ENCODE data around the gene ENOX1. TPM values are rescaled to one million over a fixed set of nuclear protein-coding genes. Genes with fewer than 3 reads are reported as not detected.

ENOX1 gene
- total RNA-seq, 1 experiment from 2014 or later: 0.07 TPM

GRCh38 chr13:43383498-43384165, 403.1 kb downstream of the ENOX1 start:
- DNase-seq: no peak
- Histone ChIP-seq H3K36me3 (replicated peaks; ENCODE audit: control insufficient read depth, insufficient read depth, low read length) (no peaks in the 10 kb centered on the region), H3K4me3 (ENCODE audit: insufficient read depth, low read depth, low read length) (no peak overlapping the region)

GRCh38 chr13:43379738-43380137, 407.0 kb downstream of the ENOX1 start:
- Histone ChIP-seq H3K36me3 (replicated peaks; ENCODE audit: control insufficient read depth, insufficient read depth, low read length) (no peaks in the 10 kb centered on the region), H3K27me3 (ENCODE audit: control insufficient read depth, insufficient read depth, low read length) (no peaks in the 10 kb centered on the region), H3K4me3 (ENCODE audit: insufficient read depth, low read depth, low read length) (no peak overlapping the region)
- no peak for DNase-seq

More at GRCh38 chr13:43383498-43384165, 403.1 kb downstream of the ENOX1 start:
- H3K27me3 ChIP-seq (ENCODE audit: control insufficient read depth, insufficient read depth, low read length): no peaks in the 10 kb centered on the region

- no peak overlapping the region for H3K4me3 ChIP-seq (ENCODE audit: insufficient read depth, low read depth, low read length)
- DNase-seq: no peak
- no peaks in the 10 kb centered on the region for H3K36me3 ChIP-seq (replicated peaks; ENCODE audit: control insufficient read depth, insufficient read depth, low read length)
- no peaks in the 10 kb centered on the region for H3K27me3 ChIP-seq (ENCODE audit: control insufficient read depth, insufficient read depth, low read length)
These were observed 408.8 kb downstream of the ENOX1 start for GRCh38 chr13:43377973-43378372.

DNA sequence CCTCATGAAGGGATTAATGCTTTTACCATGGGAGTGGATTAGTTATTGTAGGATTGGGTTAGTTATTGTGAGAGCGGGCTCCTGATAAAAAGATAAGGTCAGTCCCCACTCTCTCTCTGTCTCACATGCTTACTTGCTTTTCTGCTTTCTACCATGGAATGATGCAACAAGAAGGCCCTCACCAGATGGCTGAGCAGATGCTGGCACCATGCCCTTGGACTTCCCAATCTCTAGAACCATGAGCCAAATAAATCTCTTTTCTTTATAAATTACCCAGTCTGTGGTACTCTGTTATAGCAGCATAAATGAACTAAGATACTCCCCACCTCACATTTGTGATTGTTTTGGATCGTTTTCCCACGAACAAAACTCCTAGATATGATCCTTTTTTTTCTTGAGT, 409.6 kb downstream of the ENOX1 start:
- no peak overlapping the region for H3K4me3 ChIP-seq (ENCODE audit: insufficient read depth, low read depth, low read length)
- H3K27me3 ChIP-seq (ENCODE audit: control insufficient read depth, insufficient read depth, low read length): no peaks in the 10 kb centered on the region
- no peak for DNase-seq
- H3K36me3 ChIP-seq (replicated peaks; ENCODE audit: control insufficient read depth, insufficient read depth, low read length): no peaks in the 10 kb centered on the region

- DNase-seq: no peak
- Histone ChIP-seq H3K4me3 (ENCODE audit: insufficient read depth, low read depth, low read length) (no peak overlapping the region), H3K27me3 (ENCODE audit: control insufficient read depth, insufficient read depth, low read length) (no peaks in the 10 kb centered on the region), H3K36me3 (replicated peaks; ENCODE audit: control insufficient read depth, insufficient read depth, low read length) (no peaks in the 10 kb centered on the region)
These were observed 410.2 kb downstream of the ENOX1 start for GRCh38 chr13:43376596-43376995.

GRCh38 chr13:43375797-43376465, 410.8 kb downstream of the ENOX1 start:
- no peak for DNase-seq
- Histone ChIP-seq H3K4me3 (ENCODE audit: insufficient read depth, low read depth, low read length) (no peak overlapping the region), H3K27me3 (ENCODE audit: control insufficient read depth, insufficient read depth, low read length) (no peaks in the 10 kb centered on the region), H3K36me3 (replicated peaks; ENCODE audit: control insufficient read depth, insufficient read depth, low read length) (no peaks in the 10 kb centered on the region)

- no peak for DNase-seq
- no peaks in the 10 kb centered on the region for H3K27me3 ChIP-seq (ENCODE audit: control insufficient read depth, insufficient read depth, low read length)
- H3K4me3 ChIP-seq (ENCODE audit: insufficient read depth, low read depth, low read length): no peak overlapping the region
- H3K36me3 ChIP-seq (replicated peaks; ENCODE audit: control insufficient read depth, insufficient read depth, low read length): no peaks in the 10 kb centered on the region
These were observed 412.2 kb downstream of the ENOX1 start for GRCh38 chr13:43374621-43375020.

- no peak for DNase-seq
- Histone ChIP-seq H3K27me3 (ENCODE audit: control insufficient read depth, insufficient read depth, low read length) (no peaks in the 10 kb centered on the region), H3K4me3 (ENCODE audit: insufficient read depth, low read depth, low read length) (no peak overlapping the region), H3K36me3 (replicated peaks; ENCODE audit: control insufficient read depth, insufficient read depth, low read length) (no peaks in the 10 kb centered on the region)
These were observed 413.4 kb downstream of the ENOX1 start for GRCh38 chr13:43373400-43373799.

GRCh38 chr13:43370842-43371241, 415.9 kb downstream of the ENOX1 start:
- Histone ChIP-seq H3K27me3 (ENCODE audit: control insufficient read depth, insufficient read depth, low read length) (no peaks in the 10 kb centered on the region), H3K4me3 (ENCODE audit: insufficient read depth, low read depth, low read length) (no peak overlapping the region), H3K36me3 (replicated peaks; ENCODE audit: control insufficient read depth, insufficient read depth, low read length) (no peaks in the 10 kb centered on the region)
- DNase-seq: no peak

DNA sequence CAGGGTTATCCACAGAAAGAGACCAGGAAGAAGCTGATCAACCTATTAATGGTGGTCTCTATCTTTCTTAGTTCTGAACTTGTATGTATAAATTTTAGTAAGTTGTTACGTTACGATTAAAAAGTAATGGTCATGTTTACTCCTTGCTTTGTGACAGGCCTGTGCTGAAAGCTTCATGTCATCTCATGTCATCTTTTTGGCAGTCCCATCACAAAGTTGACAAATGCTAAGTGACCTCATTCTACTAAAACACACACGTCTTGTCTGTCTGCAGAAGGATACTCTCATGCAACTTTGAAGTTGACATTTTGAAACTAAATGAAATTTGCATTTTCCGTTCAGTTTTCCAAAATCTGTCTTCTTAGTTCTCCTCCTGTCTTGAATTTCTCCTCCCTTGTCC, 417.5 kb downstream of the ENOX1 start:
- Histone ChIP-seq H3K36me3 (replicated peaks; ENCODE audit: control insufficient read depth, insufficient read depth, low read length) (no peaks in the 10 kb centered on the region), H3K27me3 (ENCODE audit: control insufficient read depth, insufficient read depth, low read length) (no peaks in the 10 kb centered on the region), H3K4me3 (ENCODE audit: insufficient read depth, low read depth, low read length) (no peak overlapping the region)
- DNase-seq: no peak

- Histone ChIP-seq H3K36me3 (replicated peaks; ENCODE audit: control insufficient read depth, insufficient read depth, low read length) (no peaks in the 10 kb centered on the region), H3K27me3 (ENCODE audit: control insufficient read depth, insufficient read depth, low read length) (no peaks in the 10 kb centered on the region), H3K4me3 (ENCODE audit: insufficient read depth, low read depth, low read length) (no peak overlapping the region)
- no peak for DNase-seq
These were observed 418.8 kb downstream of the ENOX1 start for GRCh38 chr13:43368003-43368402.

DNA sequence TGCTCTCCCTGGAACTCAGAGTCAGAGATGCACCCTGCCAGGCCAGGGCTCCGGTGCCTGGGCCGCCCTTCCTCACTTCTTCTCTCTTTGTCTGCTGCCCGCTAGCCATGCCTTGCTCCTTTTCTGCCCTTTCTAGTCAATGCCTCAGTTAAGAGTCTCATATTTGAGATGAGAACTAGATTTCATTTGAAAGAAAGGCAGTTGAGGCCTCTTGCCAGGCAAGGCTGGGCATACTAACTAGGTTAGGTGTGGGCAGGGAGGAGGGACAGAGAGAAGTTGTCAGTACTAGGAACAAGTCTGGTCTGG, 421.8 kb downstream of the ENOX1 start:
- H3K27me3 ChIP-seq (ENCODE audit: control insufficient read depth, insufficient read depth, low read length): no peaks in the 10 kb centered on the region
- DNase-seq: no peak
- no peaks in the 10 kb centered on the region for H3K36me3 ChIP-seq (replicated peaks; ENCODE audit: control insufficient read depth, insufficient read depth, low read length)
- no peak overlapping the region for H3K4me3 ChIP-seq (ENCODE audit: insufficient read depth, low read depth, low read length)

GRCh38 chr13:43364210-43365038, 422.3 kb downstream of the ENOX1 start:
- H3K36me3 ChIP-seq (replicated peaks; ENCODE audit: control insufficient read depth, insufficient read depth, low read length): no peaks in the 10 kb centered on the region
- no peaks in the 10 kb centered on the region for H3K27me3 ChIP-seq (ENCODE audit: control insufficient read depth, insufficient read depth, low read length)
- no peak for DNase-seq
- no peak overlapping the region for H3K4me3 ChIP-seq (ENCODE audit: insufficient read depth, low read depth, low read length)

DNA sequence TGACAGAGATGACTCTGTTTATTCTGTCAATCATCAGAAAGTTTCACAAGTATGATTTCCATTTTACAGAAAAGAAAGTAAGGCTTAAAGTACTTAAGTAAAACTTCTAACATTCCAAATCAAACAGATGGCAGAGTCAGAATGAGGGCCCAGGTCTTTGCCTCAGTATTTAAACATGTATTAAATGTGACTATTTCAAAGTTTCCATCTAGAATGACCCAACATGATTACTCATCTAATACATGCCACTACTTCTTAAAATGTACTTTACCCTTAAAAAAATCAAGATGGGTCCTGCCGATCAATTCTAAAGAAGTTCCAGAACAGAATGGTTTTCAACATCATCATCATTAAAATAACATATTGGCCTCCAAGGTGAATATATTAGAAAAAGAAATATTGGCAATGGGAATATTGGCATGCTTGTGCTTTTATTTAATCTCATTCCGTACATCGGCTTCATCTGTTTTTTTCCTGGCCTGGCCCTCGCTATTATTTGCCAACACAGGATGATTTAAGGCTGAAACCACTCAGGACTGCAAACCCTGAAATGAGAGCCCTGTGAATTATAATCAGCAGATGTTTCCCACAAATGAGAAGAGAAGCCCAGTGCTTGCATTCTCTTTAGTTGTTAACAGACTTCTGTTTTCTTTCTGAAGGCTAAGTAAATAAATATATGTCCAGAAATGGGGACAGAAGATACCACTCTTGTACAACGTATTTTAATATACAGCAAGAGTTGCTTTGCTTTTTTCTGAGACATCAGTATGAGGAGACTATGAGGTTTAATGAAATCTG, 423.4 kb downstream of the ENOX1 start:
- no peak for DNase-seq
- no peak overlapping the region for H3K4me3 ChIP-seq (ENCODE audit: insufficient read depth, low read depth, low read length)
- no peaks in the 10 kb centered on the region for H3K36me3 ChIP-seq (replicated peaks; ENCODE audit: control insufficient read depth, insufficient read depth, low read length)
- no peaks in the 10 kb centered on the region for H3K27me3 ChIP-seq (ENCODE audit: control insufficient read depth, insufficient read depth, low read length)
